GM08714 (cell line): ENCODE data around the gene RUNX1.

ENCODE experiments used
- H3K4me3 ChIP-seq: fragments of 200-500 bp; sonication (Bioruptor generic); 2 replicates; pipeline ENCODE4 v1.5.1; 2014; ENCODE audit warnings: mild to moderate bottlenecking, low read length, inconsistent platforms
- ZNF274 ChIP-seq: IDR thresholded peaks from 2 replicates; pipeline ENCODE4 v1.6.1; 2012; ENCODE audit warnings: mild to moderate bottlenecking, low read depth, low read length

The RUNX1 gene

GRCh38 chr21:34764715-34765284 lies 284.3 kb downstream of the RUNX1 start:
- no peak for TF ChIP-seq ZNF274
- H3K4me3 ChIP-seq, result no peak overlapping the region

DNA sequence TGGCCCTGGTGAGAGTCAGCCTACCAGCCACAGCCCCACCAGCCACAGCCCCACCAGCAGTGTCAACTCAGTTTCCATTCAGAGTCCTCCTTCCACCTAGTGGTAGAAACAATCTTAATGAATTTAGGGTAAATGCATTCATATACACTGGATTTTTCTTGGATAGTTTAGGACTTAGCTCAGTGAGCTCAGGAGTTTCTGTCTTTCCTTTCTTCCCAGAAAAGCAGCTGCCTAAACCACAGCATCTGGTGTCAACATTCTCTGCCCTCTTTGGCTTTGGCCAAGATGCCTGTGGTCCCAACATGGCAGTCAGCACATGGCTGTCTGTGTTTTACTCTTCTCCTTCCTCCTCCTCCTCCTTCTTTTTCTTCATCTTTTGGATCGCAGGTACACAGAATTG lies 286.3 kb downstream of the RUNX1 start:
- TF ChIP-seq ZNF274, result no peak
- no peak overlapping the region for H3K4me3 ChIP-seq

GRCh38 chr21:34761758-34762330 lies 287.3 kb downstream of the RUNX1 start:
- no peak overlapping the region for H3K4me3 ChIP-seq
- no peak for TF ChIP-seq ZNF274

DNA sequence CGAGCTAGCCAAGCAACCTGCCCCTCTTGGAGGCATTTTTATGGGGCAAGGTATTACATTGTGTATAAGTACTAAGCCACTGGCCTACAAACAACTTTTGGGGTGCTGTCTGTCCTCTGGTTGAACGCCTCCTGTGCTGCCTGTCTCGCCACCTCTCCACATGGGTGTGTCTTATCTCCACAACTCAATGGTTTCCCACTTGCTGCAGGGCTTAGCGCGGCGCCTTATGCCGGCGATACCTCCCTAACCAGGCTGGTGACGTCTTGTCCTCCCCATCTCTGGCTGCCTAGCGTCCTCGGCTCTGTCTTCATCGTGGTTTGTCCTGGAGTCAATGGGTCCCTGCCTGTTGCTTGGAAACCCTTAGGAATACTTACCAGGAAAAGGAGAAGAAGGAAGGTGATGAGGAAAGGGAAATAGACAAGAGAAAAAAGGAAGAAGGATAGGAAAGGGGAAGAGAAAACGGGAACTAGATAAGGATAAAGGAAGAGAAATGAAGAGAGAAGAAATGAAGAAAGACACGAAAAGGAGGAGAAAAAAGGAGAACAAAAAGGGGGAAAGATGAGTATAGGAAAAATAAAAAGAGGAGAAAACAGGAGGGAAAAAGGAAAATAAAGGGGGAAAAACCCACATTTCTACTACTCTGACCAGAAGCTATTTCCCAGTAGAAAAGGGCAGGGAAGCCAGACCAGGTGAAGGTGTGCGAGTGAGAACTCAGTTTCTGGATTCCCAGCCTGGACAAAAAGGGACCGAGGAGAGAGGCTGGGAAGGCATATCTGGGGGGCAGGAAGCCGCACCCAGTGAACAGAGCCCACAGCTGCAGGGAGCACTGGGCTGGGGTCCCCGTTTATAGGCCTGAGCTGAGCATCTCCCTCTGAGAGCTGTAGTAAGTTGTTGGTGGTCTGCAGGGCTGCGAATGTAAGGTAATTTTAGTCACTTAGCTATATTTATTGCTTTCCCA lies 294.1 kb downstream of the RUNX1 start:
- TF ChIP-seq ZNF274, result no peak

DNA sequence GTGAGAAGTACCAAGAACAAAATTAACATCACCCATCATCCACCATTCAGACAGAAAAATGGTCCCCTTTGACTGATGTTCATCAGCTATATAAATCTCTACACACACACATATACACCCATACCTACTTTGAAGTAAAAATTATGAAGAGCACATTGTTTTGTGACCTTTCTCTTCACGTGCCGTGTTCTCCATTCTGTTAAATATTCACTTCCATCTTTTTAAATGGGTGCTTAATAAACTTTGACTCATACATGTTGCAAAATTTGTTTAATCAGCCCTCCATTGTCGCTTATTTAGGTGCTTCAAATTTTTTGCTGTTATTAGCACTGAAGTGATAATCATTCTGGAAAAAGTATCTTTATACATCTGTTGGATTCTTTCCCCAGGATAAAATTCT lies 300.2 kb downstream of the RUNX1 start:
- no peak for TF ChIP-seq ZNF274
- H3K4me3 ChIP-seq, result no peak overlapping the region

More for the DNA sequence above, 294.1 kb downstream of the RUNX1 start:
- no peak overlapping the region for H3K4me3 ChIP-seq

- TF ChIP-seq ZNF274, result no peak
- no peak overlapping the region; the same call in 1 of the 2 replicates for H3K4me3 ChIP-seq
These were observed 303.4 kb downstream of the RUNX1 start for GRCh38 chr21:34745557-34746255.

GRCh38 chr21:34744801-34745200 lies 304.3 kb downstream of the RUNX1 start:
- no peak overlapping the region for H3K4me3 ChIP-seq
- no peak for TF ChIP-seq ZNF274

GRCh38 chr21:34743831-34744230 lies 305.3 kb downstream of the RUNX1 start:
- no peak overlapping the region for H3K4me3 ChIP-seq
- no peak for TF ChIP-seq ZNF274

- no peak overlapping the region for H3K4me3 ChIP-seq
- no peak for TF ChIP-seq ZNF274
These were observed 305.8 kb downstream of the RUNX1 start for GRCh38 chr21:34743285-34743684.

GRCh38 chr21:34740198-34740597 lies 308.9 kb downstream of the RUNX1 start:
- H3K4me3 ChIP-seq, result no peak overlapping the region
- TF ChIP-seq ZNF274, result no peak
